Activated T-helper 1 cell treated with anti-CD3 and anti-CD28 coated beads, Interleukin-2, amount 50 U/mL, for 16 hours (primary cell): Measurements from ENCODE around the gene GOLGA6C.
"Not testable (repeated sequence)": the region's sequence is repeated elsewhere in the genome, so short reads cannot be mapped to it uniquely, and the experiment has no call there.

Experiments used
- DNase-seq, 2 donors: peaks; one replicate each; pipeline ENCODE4 v3.0.0-alpha.2; 2020; ENCODE audit warnings: low read depth in 1 of 2, low spot score in 1 of 2

Gene GOLGA6C

GRCh38 chr15:75251343-75251742 lies 6.8 kb upstream of the GOLGA6C start:
- not testable (repeated sequence) for DNase-seq

GRCh38 chr15:75252285-75252684 lies 5.8 kb upstream of the GOLGA6C start:
- not testable (repeated sequence) for DNase-seq

DNA sequence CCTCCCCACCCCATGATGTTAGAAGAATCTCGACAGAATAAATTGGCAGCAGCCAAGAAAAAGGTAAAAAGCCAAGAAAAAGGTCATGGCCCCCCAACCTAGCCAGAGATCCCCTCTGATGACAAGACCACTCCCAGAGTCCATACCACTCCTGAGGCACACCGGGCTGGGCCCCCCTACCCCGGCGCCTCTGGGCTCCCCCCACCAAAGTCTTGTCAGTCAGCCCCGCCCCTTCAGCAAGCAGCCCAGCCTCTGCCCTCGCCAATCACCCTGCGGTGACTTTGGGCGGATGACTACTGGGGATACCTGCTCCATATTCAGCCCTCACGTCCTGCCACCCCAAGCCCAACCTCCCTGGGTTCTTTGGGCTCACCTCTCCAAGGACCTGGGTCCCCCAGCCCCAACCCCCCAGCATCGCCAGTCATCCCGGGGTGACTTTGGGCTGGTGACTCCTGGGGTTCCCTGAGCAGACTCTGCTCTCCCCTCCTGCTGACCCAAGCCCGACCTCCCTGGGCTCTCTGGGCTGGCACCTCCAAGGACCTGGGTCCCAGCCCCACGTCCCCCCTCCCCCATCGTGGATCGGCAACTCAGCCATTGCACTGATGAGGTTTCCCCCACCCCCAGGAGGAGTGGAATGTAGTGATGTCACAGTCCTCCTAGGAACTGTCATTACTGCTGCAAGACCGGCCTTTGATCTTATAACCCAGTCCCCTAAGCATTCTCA lies 648 bp downstream of the GOLGA6C start:
- not testable (repeated sequence) for DNase-seq

GRCh38 chr15:75259873-75260272 lies 1.7 kb downstream of the GOLGA6C start:
- not testable (repeated sequence) for DNase-seq

- DNase-seq: not testable (repeated sequence)
Observed at GRCh38 chr15:75273751-75274359, 15.7 kb downstream of the GOLGA6C start.

DNA sequence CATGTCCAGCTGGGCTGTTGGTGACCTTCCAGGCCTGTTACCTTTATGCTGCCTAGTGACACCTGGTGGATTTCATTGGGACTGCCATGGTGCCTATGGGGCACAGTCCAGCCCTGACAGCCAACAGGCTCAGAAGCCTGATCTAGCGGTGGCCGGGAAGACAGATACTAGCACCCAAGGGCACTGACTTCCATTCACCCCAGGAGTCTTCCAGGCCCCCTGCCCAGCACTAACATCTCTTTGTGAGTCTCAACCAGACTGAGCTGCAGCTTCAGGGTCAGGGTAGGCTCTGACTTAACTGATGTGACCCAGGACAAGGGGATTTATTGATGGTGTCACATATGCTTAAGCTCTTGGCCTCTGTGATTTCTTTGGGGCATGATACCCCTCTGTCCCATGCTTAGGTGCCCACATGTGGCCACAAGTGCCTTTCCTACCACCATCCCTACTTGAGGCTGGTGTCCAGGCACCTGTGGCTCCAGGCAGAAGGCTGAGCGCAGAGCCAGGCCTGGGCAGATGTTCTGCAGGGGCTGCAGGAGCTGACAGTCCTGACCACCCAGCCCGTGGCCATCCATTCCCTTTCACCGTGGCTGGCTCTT lies 16.5 kb downstream of the GOLGA6C start:
- DNase-seq: peak; percentile 11 to 26

DNA sequence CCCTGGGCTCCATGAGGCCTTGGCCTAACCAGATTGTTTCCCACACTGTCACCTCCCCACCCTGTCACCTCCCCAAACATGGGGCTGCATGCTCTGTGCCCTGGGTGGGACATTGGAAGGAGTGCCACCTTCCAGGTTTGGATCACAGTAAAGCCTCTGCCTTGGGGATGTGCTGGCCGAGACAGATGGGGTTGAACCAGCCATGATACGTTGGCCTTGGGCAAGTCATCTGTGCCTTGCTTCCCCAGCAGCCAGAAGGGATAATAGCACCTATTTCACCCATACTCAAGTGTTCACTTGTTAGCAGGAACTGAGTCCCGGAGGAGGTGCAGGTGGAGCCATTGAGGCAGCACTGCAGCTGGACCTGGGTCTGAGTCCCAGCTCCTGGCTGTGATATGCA lies 17.5 kb downstream of the GOLGA6C start:
- DNase-seq: not testable (repeated sequence)

- DNase-seq: not testable (repeated sequence)
Observed at GRCh38 chr15:75278497-75278896, 20.4 kb downstream of the GOLGA6C start.

DNA sequence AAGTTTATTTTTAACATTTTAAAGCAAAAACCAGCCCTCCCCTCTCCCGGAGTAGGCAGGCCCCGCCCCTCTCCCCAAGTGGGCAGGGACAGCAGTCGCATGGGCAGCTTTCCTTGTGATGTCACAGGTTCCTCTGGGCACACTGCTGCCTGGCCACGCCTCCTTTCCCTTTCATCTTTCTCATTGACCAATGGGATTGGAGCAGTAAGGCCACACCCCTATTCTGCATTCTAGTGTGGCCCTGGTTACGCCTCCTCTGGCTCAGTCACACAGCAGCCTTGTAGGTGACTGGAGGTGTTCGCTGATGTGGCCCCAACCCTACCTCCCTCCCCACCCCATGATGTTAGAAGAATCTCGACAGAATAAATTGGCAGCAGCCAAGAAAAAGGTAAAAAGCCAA lies 24.4 kb downstream of the GOLGA6C start, which contains the start of gene GOLGA6D:
Gene GOLGA6D, plus strand, starts transcription at position 264 of the 400 bp plus-strand sequence. Its CDS starts 41 bp downstream, at position 305.
- not testable (repeated sequence) for DNase-seq

DNA sequence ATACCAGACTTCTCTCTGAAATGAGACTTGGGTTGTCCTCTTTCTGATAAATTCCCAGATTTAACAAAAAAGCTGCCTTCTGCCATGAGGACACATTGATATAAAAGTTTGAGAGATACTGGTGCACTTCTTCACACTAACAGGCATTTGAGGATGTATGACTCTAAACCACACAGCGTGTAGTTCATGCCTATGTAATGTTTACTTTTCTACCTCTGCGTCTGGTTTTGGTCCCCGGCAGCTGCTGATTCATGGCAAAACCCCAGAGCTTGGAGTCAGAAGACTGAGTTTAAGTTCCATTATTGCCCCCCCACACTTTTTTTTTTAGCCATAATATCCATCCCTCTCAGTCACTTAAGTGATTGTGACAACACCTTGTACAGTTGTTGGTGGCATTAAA lies 26.0 kb downstream of the GOLGA6C start:
- DNase-seq: not testable (repeated sequence)

DNA sequence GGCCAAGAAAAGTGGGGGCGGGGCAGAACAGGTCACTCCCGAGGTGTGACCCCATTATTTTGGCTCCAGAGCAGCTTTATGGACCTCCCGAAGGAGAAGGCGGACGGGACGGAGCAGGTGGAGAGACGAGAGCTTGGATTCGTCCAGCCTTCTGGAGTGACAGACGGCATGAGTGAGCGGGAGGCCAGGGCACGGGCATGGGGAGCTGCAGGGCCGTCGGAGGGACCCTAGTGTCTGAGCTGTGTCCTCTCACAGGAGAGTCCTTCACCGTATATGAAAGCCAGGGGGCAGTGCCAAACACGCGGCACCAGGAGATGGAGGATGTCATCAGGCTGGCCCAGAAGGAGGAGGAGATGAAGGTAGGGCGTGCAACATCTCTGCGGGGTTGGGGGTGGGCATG lies 35.5 kb downstream of the GOLGA6C start:
- DNase-seq: not testable (repeated sequence)

- not testable (repeated sequence) for DNase-seq
Observed at GRCh38 chr15:75298541-75299310, 40.6 kb downstream of the GOLGA6C start.

GRCh38 chr15:75299311-75299688 lies 41.2 kb downstream of the GOLGA6C start:
- peak; percentile 32 to 40 for DNase-seq

GRCh38 chr15:75300026-75300425 lies 41.9 kb downstream of the GOLGA6C start:
- not testable (repeated sequence) for DNase-seq

DNA sequence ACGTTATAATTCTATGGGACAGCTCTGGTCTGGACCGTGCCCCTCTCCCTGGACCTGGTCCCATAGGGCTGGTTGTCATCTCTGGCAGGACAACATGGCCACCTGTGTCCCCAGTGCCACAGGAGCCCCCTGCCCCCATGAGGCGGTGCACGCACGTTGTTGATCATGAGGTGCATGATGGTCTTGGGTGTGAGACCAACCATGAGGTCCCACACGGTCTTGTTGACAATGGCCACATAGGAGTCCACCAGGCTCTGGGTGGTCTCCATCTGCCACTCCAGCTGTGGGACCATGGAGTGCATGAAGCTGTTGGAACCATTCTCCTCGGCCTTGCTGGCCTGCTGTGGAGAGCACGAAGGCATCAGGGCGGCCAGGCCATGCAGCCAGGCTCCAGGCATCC lies 44.2 kb downstream of the GOLGA6C start:
- DNase-seq: no peak

DNA sequence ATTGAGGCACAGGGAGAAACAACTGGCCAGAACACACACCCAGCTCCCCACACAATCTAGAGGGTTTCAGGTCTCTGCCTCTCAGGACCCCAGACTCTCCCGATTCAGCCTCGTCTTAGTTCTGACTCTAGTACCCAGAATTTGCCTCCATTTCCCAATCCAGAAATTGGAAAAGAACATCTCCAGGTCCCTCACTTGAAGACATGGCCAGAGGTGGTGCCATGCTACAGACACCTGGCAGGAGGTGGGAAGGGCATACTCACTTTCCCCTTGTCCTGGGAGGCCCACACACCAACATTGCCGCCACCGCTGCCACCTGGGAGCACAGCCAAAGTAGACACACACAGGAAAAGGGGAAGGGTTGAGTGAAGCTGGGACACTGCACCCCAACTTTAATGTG lies 44.6 kb downstream of the GOLGA6C start:
- not testable (repeated sequence) for DNase-seq

DNA sequence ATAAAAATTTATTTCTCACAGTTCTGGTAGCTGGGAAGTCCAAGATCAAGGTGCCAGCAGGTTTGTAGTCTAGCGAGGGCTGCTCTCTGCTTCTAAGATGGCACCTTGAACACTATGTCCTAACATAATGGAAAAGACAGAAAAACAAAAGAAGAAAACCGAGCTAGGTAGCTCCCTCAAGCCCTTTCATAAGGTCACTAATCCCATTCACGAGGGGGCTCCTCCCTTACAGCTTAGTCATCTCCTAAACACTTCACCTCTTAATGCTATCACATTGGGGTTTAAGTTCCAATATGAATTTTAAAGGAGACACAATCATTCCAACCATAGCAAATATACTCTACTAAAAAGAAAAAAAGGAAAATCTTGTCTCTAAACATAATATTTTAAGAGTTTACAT lies 48.1 kb downstream of the GOLGA6C start:
- no peak for DNase-seq

GRCh38 chr15:75307778-75308390 lies 49.8 kb downstream of the GOLGA6C start:
- no peak for DNase-seq

- DNase-seq: no peak
Observed at GRCh38 chr15:75309711-75310110, 51.6 kb downstream of the GOLGA6C start.

- not testable (repeated sequence) for DNase-seq
Observed at GRCh38 chr15:75312548-75312947, 54.4 kb downstream of the GOLGA6C start.
